GM12878 (cell line): ENCODE results near the gene FBN2.

Experiments used
- TF ChIP-seq, protein P1 (sequence below), 3 experiments: IDR thresholded peaks in 2 of 3; conservative IDR thresholded peaks in 1 of 3; 2 replicates each; pipeline ENCODE4 v1.5.1; 2011; ENCODE audit warnings: low read depth in 3 of 3, low read length in 3 of 3, mild to moderate bottlenecking in 3 of 3, control low read depth in 2 of 3, moderate library complexity in 2 of 3, inconsistent platforms in 1 of 3, mixed read lengths in 1 of 3; ENCODE audit not compliant: control insufficient read depth in 2 of 3, insufficient read depth in 1 of 3; ENCODE audit errors: extremely low read depth in 1 of 3
- TF ChIP-seq, protein P2 (sequence below): fragments of 450-650 bp; IDR thresholded peaks from 2 replicates; pipeline ENCODE4 v1.6.1; 2017; ENCODE audit warnings: antibody characterized with exemption, mild to moderate bottlenecking, moderate library complexity

DNA sequence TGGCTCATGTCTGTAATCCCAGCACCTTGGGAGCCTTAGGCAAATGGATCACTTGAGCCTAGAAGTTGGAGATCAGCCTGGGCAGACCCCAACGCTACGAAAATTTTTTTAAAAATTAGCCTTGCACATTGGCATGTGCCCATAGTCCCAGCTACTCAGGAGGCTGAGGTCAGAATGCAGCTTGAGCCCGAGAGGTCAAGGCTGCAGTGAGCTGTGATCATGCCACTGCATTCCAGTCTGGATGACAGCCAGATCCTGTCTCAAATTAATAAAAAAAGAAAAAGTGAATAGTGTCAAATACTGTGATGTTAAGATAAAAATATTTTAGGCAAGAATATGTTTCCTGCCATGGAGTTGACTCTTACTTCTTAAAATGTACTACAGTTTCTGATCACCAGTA is 5.3 kb downstream of the FBN2 start:
- TF ChIP-seq, protein P1, sequence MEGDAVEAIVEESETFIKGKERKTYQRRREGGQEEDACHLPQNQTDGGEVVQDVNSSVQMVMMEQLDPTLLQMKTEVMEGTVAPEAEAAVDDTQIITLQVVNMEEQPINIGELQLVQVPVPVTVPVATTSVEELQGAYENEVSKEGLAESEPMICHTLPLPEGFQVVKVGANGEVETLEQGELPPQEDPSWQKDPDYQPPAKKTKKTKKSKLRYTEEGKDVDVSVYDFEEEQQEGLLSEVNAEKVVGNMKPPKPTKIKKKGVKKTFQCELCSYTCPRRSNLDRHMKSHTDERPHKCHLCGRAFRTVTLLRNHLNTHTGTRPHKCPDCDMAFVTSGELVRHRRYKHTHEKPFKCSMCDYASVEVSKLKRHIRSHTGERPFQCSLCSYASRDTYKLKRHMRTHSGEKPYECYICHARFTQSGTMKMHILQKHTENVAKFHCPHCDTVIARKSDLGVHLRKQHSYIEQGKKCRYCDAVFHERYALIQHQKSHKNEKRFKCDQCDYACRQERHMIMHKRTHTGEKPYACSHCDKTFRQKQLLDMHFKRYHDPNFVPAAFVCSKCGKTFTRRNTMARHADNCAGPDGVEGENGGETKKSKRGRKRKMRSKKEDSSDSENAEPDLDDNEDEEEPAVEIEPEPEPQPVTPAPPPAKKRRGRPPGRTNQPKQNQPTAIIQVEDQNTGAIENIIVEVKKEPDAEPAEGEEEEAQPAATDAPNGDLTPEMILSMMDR (IDR thresholded peaks at IDR 0.05 in 2 of 3, conservative IDR thresholded peaks at IDR 0.05 in 1 of 3; ENCODE audit: control insufficient read depth in 2 of 3, extremely low read depth in 1 of 3, insufficient read depth in 1 of 3, low read depth in 3 of 3, low read length in 3 of 3) = no peak
- TF ChIP-seq, protein P2, sequence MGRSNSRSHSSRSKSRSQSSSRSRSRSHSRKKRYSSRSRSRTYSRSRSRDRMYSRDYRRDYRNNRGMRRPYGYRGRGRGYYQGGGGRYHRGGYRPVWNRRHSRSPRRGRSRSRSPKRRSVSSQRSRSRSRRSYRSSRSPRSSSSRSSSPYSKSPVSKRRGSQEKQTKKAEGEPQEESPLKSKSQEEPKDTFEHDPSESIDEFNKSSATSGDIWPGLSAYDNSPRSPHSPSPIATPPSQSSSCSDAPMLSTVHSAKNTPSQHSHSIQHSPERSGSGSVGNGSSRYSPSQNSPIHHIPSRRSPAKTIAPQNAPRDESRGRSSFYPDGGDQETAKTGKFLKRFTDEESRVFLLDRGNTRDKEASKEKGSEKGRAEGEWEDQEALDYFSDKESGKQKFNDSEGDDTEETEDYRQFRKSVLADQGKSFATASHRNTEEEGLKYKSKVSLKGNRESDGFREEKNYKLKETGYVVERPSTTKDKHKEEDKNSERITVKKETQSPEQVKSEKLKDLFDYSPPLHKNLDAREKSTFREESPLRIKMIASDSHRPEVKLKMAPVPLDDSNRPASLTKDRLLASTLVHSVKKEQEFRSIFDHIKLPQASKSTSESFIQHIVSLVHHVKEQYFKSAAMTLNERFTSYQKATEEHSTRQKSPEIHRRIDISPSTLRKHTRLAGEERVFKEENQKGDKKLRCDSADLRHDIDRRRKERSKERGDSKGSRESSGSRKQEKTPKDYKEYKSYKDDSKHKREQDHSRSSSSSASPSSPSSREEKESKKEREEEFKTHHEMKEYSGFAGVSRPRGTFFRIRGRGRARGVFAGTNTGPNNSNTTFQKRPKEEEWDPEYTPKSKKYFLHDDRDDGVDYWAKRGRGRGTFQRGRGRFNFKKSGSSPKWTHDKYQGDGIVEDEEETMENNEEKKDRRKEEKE = no peak
